CD14-positive monocyte (primary cell): Measurements from ENCODE around the gene SLC6A6. TPM values are rescaled to one million over a fixed set of nuclear protein-coding genes. Genes with fewer than 3 reads are reported as not detected.

Source experiments
- DNase-seq, 3 donors: peaks; one replicate each; pipeline ENCODE4 v3.0.0-alpha.2; 2011 to 2022
- H2AFZ ChIP-seq: 2 replicates; pipeline ENCODE4 v1.6.0; 2012; ENCODE audit warnings: mild to moderate bottlenecking, low read depth, low read length, inconsistent platforms; ENCODE audit not compliant: insufficient read depth, poor library complexity, severe bottlenecking
- H3K27ac ChIP-seq, 2 donors: 1 replicate in 1 of 2; 2 replicates in 1 of 2; pipeline ENCODE4 v1.5.1; 2012 to 2013; ENCODE audit warnings: low read length in 2 of 2, control low read depth in 1 of 2, inconsistent platforms in 1 of 2, low read depth in 1 of 2, mild to moderate bottlenecking in 1 of 2
- H3K27me3 ChIP-seq, 2 donors: one replicate each; pipeline versions ENCODE4 v1.6.0 to v1.6.1; 2011 to 2013; ENCODE audit warnings: low read length in 2 of 2; ENCODE audit not compliant: control insufficient read depth in 2 of 2, insufficient read depth in 2 of 2
- H3K36me3 ChIP-seq, 2 donors: replicated peaks in 1 of 2; 1 replicate in 1 of 2; 2 replicates in 1 of 2; pipeline versions ENCODE4 v1.5.1 to v1.6.1; 2012 to 2013; ENCODE audit warnings: low read length in 2 of 2, control low read depth in 1 of 2, inconsistent platforms in 1 of 2, mild to moderate bottlenecking in 1 of 2; ENCODE audit not compliant: insufficient read depth in 2 of 2, control insufficient read depth in 1 of 2
- H3K4me1 ChIP-seq, 2 donors: 1 replicate in 1 of 2; 2 replicates in 1 of 2; pipeline versions ENCODE4 v1.5.1 to v1.6.1; 2012 to 2013; ENCODE audit warnings: low read length in 2 of 2, control low read depth in 1 of 2, inconsistent platforms in 1 of 2, mild to moderate bottlenecking in 1 of 2, moderate library complexity in 1 of 2; ENCODE audit not compliant: insufficient read depth in 2 of 2, control insufficient read depth in 1 of 2
- H3K4me2 ChIP-seq: replicated peaks from 2 replicates; pipeline ENCODE3; 2012; ENCODE audit warnings: low read length, moderate library complexity, mild to moderate bottlenecking; ENCODE audit not compliant: poor library complexity, severe bottlenecking; ENCODE audit errors: extremely low read depth
- H3K4me3 ChIP-seq, 3 experiments: fragments of 200-600 bp in 1 of 3; sonication (generic) in 1 of 3; replicated peaks in 1 of 3; 1 replicate in 2 of 3; 2 replicates in 1 of 3; pipeline ENCODE4 v1.5.1; 2011 to 2013; ENCODE audit warnings: low read length in 3 of 3, mild to moderate bottlenecking in 3 of 3, control low read depth in 2 of 3, low read depth in 2 of 3, inconsistent platforms in 1 of 3, moderate library complexity in 1 of 3
- H3K79me2 ChIP-seq: 2 replicates; pipeline ENCODE4 v1.6.0; 2012; ENCODE audit warnings: mild to moderate bottlenecking, control low read depth, inconsistent platforms, low read length, moderate library complexity; ENCODE audit not compliant: insufficient read depth
- H3K9ac ChIP-seq: 2 replicates; pipeline ENCODE4 v1.6.0; 2017; ENCODE audit warnings: low read length, mild to moderate bottlenecking; ENCODE audit not compliant: insufficient read depth, poor library complexity, severe bottlenecking
- H3K9me3 ChIP-seq, 2 donors: replicated peaks in 1 of 2; 1 replicate in 1 of 2; 2 replicates in 1 of 2; pipeline versions ENCODE4 v1.5.1 to v1.6.1; 2012 to 2013; ENCODE audit warnings: low read length in 2 of 2, control low read depth in 1 of 2; ENCODE audit not compliant: control insufficient read depth in 1 of 2, insufficient read depth in 1 of 2
- H4K20me1 ChIP-seq: 2 replicates; pipeline ENCODE4 v1.6.0; 2012; ENCODE audit warnings: mild to moderate bottlenecking, low read length, control low read depth, moderate library complexity; ENCODE audit not compliant: insufficient read depth
- H3K27ac Mint-ChIP-seq, 7 donors: one replicate each; pipeline ENCODE4 v1.8.0; 2020; ENCODE audit warnings: mild to moderate bottlenecking in 7 of 7, mixed read lengths in 7 of 7, moderate library complexity in 6 of 7, inconsistent platforms in 2 of 7
- H3K27me3 Mint-ChIP-seq, 3 donors: one replicate each; pipeline ENCODE4 v1.8.0; 2021 to 2022; ENCODE audit warnings: low read depth in 3 of 3, mild to moderate bottlenecking in 3 of 3, mixed read lengths in 3 of 3, moderate library complexity in 3 of 3, inconsistent platforms in 1 of 3
- H3K36me3 Mint-ChIP-seq, 2 donors: one replicate each; pipeline ENCODE4 v1.8.0; 2020; ENCODE audit warnings: mixed read lengths in 2 of 2, inconsistent platforms in 1 of 2, mild to moderate bottlenecking in 1 of 2
- H3K4me1 Mint-ChIP-seq: one replicate; pipeline ENCODE4 v1.8.0; 2020; ENCODE audit warnings: mild to moderate bottlenecking, mixed read lengths
- H3K4me3 Mint-ChIP-seq, 2 donors: one replicate each; pipeline ENCODE4 v1.8.0; 2020; ENCODE audit warnings: mild to moderate bottlenecking in 2 of 2, mixed read lengths in 2 of 2, moderate library complexity in 1 of 2
- H3K9me3 Mint-ChIP-seq, 7 donors: one replicate each; pipeline ENCODE4 v1.8.0; 2020 to 2022; ENCODE audit warnings: mixed read lengths in 7 of 7, mild to moderate bottlenecking in 6 of 7, moderate library complexity in 6 of 7, inconsistent platforms in 2 of 7
- WGBS: methylation state at CpG from one replicate; pipeline ENCODE4 v1.1.5; 2013; ENCODE audit warnings: missing lambda C conversion rate; ENCODE audit not compliant: insufficient coverage; 5-methylcytosine and 5-hydroxymethylcytosine counted together
- intact Hi-C, 2 donors: fragments of 100-400 bp; cut with micrococcal nuclease; formaldehyde crosslinking; loops; one replicate each; pipeline versions ENCODE4 v1.15.0 to v1.15.1; 2023
- polyA plus RNA-seq, 3 donors: library from polyadenylated mRNA; depleted of rRNA in 1 of 3; unstranded in 2 of 3; stranded (reverse) in 1 of 3; fragments of 300-500 nt in 2 of 3; fragments of >200 nt in 1 of 3; fragmentation: Illumina TruSeq in 2 of 3; gene quantifications; 1 replicate in 2 of 3; 2 replicates in 1 of 3; pipeline ENCODE4 v1.2.3, GENCODE V29; 2012 to 2021
- TF ChIP-seq, protein P1 (sequence below): fragments of 200-600 bp; IDR thresholded peaks from one replicate; pipeline ENCODE4 v1.8.0; 2022; ENCODE audit warnings: antibody characterized with exemption, mild to moderate bottlenecking

The SLC6A6 gene
- polyA plus RNA-seq, 3 donors = 18.4 to 136 (median 24.5) TPM

DNA sequence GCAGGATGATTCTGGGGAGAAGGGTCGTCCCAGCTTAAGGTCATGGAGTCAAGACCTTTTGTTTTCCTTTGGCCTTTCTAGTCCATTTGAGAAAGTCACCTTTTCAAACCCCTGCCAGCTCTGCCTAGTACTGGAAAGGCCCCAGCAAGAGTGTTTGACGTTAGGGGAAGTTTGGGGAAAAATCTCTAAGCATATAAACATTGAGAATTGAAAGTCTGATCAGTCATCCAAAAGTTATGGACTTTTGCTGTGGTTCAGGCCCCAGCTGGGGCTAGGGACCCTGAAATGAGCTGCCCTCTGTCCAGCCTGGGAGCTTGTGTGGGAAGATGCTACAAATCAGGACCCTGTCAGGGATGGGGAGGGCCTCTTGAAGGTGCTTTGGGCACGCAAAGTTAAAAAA, 21.6 kb downstream of the SLC6A6 start:
- intact Hi-C loops = no loop called here
- H3K27ac Mint-ChIP-seq = peak overlapping the region; percentile 74 to 100 (median 91)

DNA sequence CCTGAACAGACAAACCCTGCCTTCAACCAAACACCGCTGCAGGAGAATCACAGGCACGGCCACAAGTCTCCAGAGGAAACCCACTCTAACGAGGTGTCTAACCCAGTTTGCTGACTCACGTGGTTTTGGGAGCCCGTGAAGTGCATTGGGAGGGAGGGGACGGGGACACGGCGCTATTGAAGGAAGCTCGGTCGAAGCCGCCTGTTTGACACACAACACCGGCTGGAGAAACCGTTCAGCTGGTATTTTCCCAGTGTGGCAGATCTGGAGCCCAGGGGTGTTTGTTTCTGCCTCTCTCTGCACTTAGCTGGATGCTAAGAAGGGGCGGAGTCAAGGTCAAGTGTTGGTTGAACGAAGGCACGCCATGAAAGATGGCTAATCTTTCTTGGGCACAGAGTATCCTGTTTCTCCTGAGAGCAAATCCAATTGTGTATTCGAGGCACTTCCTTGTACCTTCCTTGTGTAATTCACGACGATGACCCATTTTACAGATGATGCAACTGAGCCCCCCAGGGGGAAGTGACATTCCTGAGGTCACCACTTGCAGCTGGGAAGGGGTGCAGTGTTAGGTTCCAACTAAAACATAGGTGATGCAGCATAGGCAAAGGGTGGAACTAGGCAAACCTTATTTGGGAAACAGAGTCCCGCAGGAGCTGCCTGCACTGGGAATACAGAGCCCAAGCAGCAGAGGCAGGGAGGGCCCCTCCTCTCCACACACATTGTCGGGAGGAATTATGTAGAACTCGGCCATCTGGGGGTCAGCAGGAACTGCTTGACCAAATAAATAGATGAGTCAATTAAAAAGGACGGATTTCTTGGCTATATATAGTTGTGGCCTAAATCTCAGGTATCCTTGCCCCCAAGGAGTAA, 22.5 kb downstream of the SLC6A6 start:
- Mint-ChIP-seq H3K4me1 (peaks cover 74% of the 10 kb centered on the region), H3K4me3 (peak overlapping the region in 1 of 2 donors; percentile 39), H3K9me3 (no peaks in the 10 kb centered on the region), H3K27ac (peak overlapping the region; percentile 83 to 100 (median 91)), H3K36me3 (peaks cover 65 to 84% of the 10 kb centered on the region in 2 donors), H3K27me3 (no peaks in the 10 kb centered on the region)
- H3K9ac ChIP-seq = no peak overlapping the region
- H3K79me2 ChIP-seq = peaks cover 93% of the 10 kb centered on the region
- H3K4me1 ChIP-seq = peaks cover 66 to 76% of the 10 kb centered on the region in 2 donors
- no peaks in the 10 kb centered on the region for H3K9me3 ChIP-seq
- peak overlapping the region; percentile 23 to 74 for H3K27ac ChIP-seq
- H3K27me3 ChIP-seq = no peaks in the 10 kb centered on the region
- peak overlapping the region; percentile 32 for H3K4me2 ChIP-seq
- peaks cover 63% of the 10 kb centered on the region for H4K20me1 ChIP-seq
- 9% methylated on average over 20 of the region's 23 CpGs for WGBS
- intact Hi-C loops = no loop called here
- DNase-seq = peak in 2 of 3 donors; percentile 72 to 81
- H3K4me3 ChIP-seq = peak overlapping the region in 1 of 3 experiments; percentile 12
- TF ChIP-seq, protein P1, sequence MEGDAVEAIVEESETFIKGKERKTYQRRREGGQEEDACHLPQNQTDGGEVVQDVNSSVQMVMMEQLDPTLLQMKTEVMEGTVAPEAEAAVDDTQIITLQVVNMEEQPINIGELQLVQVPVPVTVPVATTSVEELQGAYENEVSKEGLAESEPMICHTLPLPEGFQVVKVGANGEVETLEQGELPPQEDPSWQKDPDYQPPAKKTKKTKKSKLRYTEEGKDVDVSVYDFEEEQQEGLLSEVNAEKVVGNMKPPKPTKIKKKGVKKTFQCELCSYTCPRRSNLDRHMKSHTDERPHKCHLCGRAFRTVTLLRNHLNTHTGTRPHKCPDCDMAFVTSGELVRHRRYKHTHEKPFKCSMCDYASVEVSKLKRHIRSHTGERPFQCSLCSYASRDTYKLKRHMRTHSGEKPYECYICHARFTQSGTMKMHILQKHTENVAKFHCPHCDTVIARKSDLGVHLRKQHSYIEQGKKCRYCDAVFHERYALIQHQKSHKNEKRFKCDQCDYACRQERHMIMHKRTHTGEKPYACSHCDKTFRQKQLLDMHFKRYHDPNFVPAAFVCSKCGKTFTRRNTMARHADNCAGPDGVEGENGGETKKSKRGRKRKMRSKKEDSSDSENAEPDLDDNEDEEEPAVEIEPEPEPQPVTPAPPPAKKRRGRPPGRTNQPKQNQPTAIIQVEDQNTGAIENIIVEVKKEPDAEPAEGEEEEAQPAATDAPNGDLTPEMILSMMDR = no peak
- H2AFZ ChIP-seq = no peak overlapping the region
- H3K36me3 ChIP-seq = peaks cover 22 to 48% of the 10 kb centered on the region in 2 donors

More for the DNA sequence above, 21.6 kb downstream of the SLC6A6 start:
- Histone ChIP-seq H3K9ac (no peak overlapping the region), H4K20me1 (peaks cover 63% of the 10 kb centered on the region), H3K9me3 (no peaks in the 10 kb centered on the region), H3K27ac (peak overlapping the region; percentile 23 to 74), H3K27me3 (no peaks in the 10 kb centered on the region), H3K4me2 (no peak overlapping the region), H3K4me3 (no peak overlapping the region), H3K79me2 (peaks cover 91% of the 10 kb centered on the region), H3K36me3 (peaks cover 22 to 55% of the 10 kb centered on the region in 2 donors), H3K4me1 (peaks cover 64 to 74% of the 10 kb centered on the region in 2 donors), H2AFZ (no peak overlapping the region)
- H3K36me3 Mint-ChIP-seq = peaks cover 66 to 86% of the 10 kb centered on the region in 2 donors
- no peaks in the 10 kb centered on the region for H3K9me3 Mint-ChIP-seq
- no peaks in the 10 kb centered on the region for H3K27me3 Mint-ChIP-seq
- TF ChIP-seq, protein P1 = no peak
- peak in 1 of 3 donors; percentile 39 for DNase-seq
- peaks cover 72% of the 10 kb centered on the region for H3K4me1 Mint-ChIP-seq
- WGBS = 100% methylated on average over 2 of the region's 3 CpGs
- H3K4me3 Mint-ChIP-seq = peak overlapping the region in 1 of 2 donors; percentile 34
